Nephron (organoid): ENCODE data around the gene ABCC4.

Source experiments
- H3K27ac Mint-ChIP-seq, 3 experiments: 2 replicates each; pipeline ENCODE4 v1.8.0; 2020; ENCODE audit warnings: mixed read lengths in 3 of 3, mild to moderate bottlenecking in 2 of 3, moderate library complexity in 1 of 3
- H3K27me3 Mint-ChIP-seq: 2 replicates; pipeline ENCODE4 v1.8.0; 2021; ENCODE audit warnings: low read depth, mild to moderate bottlenecking, moderate library complexity, mixed read lengths
- H3K36me3 Mint-ChIP-seq: 2 replicates; pipeline ENCODE4 v1.8.0; 2020; ENCODE audit warnings: low read depth, mixed read lengths
- H3K4me1 Mint-ChIP-seq: 2 replicates; pipeline ENCODE4 v1.8.0; 2020; ENCODE audit warnings: mixed read lengths
- H3K4me3 Mint-ChIP-seq, 3 experiments: 2 replicates each; pipeline ENCODE4 v1.8.0; 2020; ENCODE audit warnings: mild to moderate bottlenecking in 3 of 3, mixed read lengths in 3 of 3, moderate library complexity in 2 of 3
- H3K9me3 Mint-ChIP-seq: 2 replicates; pipeline ENCODE4 v1.8.0; 2020; ENCODE audit warnings: mixed read lengths
- TF ChIP-seq, protein P1 (sequence below), 3 experiments: fragments of 200-600 bp; sonication (generic); IDR thresholded peaks; one replicate each; pipeline ENCODE4 v1.5.0; 2021; ENCODE audit warnings: antibody characterized with exemption in 3 of 3; ENCODE audit not compliant: unreplicated experiment in 3 of 3

ABCC4 gene

GRCh38 chr13:95050800-95051615 is 250.2 kb downstream of the ABCC4 start:
- no peaks in the 10 kb centered on the region for H3K4me1 Mint-ChIP-seq
- no peaks in the 10 kb centered on the region for H3K27me3 Mint-ChIP-seq
- H3K36me3 Mint-ChIP-seq = peaks cover 3% of the 10 kb centered on the region
- TF ChIP-seq, protein P1, sequence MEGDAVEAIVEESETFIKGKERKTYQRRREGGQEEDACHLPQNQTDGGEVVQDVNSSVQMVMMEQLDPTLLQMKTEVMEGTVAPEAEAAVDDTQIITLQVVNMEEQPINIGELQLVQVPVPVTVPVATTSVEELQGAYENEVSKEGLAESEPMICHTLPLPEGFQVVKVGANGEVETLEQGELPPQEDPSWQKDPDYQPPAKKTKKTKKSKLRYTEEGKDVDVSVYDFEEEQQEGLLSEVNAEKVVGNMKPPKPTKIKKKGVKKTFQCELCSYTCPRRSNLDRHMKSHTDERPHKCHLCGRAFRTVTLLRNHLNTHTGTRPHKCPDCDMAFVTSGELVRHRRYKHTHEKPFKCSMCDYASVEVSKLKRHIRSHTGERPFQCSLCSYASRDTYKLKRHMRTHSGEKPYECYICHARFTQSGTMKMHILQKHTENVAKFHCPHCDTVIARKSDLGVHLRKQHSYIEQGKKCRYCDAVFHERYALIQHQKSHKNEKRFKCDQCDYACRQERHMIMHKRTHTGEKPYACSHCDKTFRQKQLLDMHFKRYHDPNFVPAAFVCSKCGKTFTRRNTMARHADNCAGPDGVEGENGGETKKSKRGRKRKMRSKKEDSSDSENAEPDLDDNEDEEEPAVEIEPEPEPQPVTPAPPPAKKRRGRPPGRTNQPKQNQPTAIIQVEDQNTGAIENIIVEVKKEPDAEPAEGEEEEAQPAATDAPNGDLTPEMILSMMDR (IDR thresholded peaks at IDR 0.05; ENCODE audit: unreplicated experiment in 3 of 3) = no peak
- no peak overlapping the region for H3K27ac Mint-ChIP-seq
- no peaks in the 10 kb centered on the region for H3K9me3 Mint-ChIP-seq
- H3K4me3 Mint-ChIP-seq = no peak overlapping the region

GRCh38 chr13:95049772-95050171 is 251.5 kb downstream of the ABCC4 start:
- Mint-ChIP-seq H3K27ac (no peak overlapping the region), H3K9me3 (no peaks in the 10 kb centered on the region), H3K27me3 (no peaks in the 10 kb centered on the region), H3K4me3 (no peak overlapping the region), H3K4me1 (no peaks in the 10 kb centered on the region), H3K36me3 (peaks cover 3% of the 10 kb centered on the region)
- TF ChIP-seq, protein P1 (IDR thresholded peaks at IDR 0.05; ENCODE audit: unreplicated experiment in 3 of 3) = no peak

DNA sequence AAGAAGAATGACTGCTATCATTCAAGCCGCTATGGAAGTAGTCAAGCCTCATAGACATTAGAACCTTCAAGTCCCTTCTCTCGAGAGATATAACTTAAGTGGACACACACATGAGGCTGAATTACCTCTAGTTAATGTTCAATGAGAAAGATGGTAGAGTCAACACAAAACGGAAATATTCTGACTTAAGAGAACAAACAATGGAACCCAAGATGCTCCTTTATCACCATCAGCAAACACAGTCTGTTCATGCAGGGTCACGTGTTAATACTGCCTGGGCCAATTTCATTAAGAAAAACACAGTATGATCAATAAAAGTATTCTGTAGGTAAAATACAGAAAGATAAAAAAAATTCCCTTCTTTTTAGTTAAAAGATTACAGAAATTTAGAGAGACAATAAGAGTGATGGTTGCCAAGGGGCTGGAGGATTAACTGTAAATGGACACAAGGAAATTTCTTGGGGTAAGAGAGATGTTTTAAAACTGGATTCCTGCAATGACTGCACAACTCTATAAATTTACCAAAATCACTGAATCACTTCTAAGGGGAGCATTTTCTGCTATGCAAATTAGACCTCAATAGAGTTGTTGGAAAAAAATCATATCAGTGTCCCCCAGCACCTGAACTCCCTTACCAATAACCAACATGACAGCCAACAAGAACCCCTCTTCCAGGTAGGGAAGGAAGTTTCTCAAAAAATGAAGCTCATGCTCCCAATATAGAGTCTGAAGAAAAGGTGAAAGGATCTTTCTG is 256.6 kb downstream of the ABCC4 start:
- TF ChIP-seq, protein P1 (IDR thresholded peaks at IDR 0.05; ENCODE audit: unreplicated experiment in 3 of 3) = no peak
- no peak overlapping the region for H3K4me3 Mint-ChIP-seq
- H3K4me1 Mint-ChIP-seq = no peaks in the 10 kb centered on the region
- H3K27ac Mint-ChIP-seq = no peak overlapping the region
- no peaks in the 10 kb centered on the region for H3K27me3 Mint-ChIP-seq
- peaks cover 17% of the 10 kb centered on the region for H3K36me3 Mint-ChIP-seq
- no peaks in the 10 kb centered on the region for H3K9me3 Mint-ChIP-seq

- no peaks in the 10 kb centered on the region for H3K9me3 Mint-ChIP-seq
- TF ChIP-seq, protein P1 (IDR thresholded peaks at IDR 0.05; ENCODE audit: unreplicated experiment in 3 of 3) = no peak
- H3K4me3 Mint-ChIP-seq = no peak overlapping the region
- H3K36me3 Mint-ChIP-seq = peaks cover 17% of the 10 kb centered on the region
- H3K4me1 Mint-ChIP-seq = no peaks in the 10 kb centered on the region
- H3K27ac Mint-ChIP-seq = no peak overlapping the region
- H3K27me3 Mint-ChIP-seq = no peaks in the 10 kb centered on the region
Observed at GRCh38 chr13:95039415-95039814, 261.8 kb downstream of the ABCC4 start.

DNA sequence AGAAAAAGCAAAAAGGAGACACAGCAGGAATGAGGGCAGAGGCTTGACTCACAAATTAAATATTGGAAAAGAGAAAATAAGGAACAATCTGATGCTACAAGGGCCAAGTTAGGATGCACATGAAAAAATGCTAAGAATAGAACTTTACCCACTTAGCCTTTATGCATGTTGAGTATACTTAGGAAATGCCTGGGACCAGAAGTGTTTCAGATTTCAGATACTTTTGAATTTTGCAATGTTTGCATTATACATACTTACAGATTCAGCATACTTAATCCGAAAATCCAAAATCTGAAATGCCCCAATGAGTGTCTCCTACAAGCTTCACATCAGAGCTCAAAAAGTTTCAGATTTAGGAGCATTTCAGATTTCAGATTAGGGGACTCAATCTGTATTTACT is 262.3 kb downstream of the ABCC4 start:
- Mint-ChIP-seq H3K27me3 (no peaks in the 10 kb centered on the region), H3K9me3 (no peaks in the 10 kb centered on the region), H3K27ac (no peak overlapping the region), H3K4me3 (no peak overlapping the region), H3K4me1 (no peaks in the 10 kb centered on the region), H3K36me3 (peaks cover 17% of the 10 kb centered on the region)
- TF ChIP-seq, protein P1 (IDR thresholded peaks at IDR 0.05; ENCODE audit: unreplicated experiment in 3 of 3) = no peak
